ENCODE data around the gene SH3BP2. TPM values are rescaled to one million over a fixed set of nuclear protein-coding genes. Genes with fewer than 3 reads are reported as not detected.
A peak's percentile ranks its signal among the peaks of the same experiment; 100 is the strongest.

SH3BP2 gene
- total RNA-seq, 1 experiment from 2014 or later = 54.0 TPM

DNA sequence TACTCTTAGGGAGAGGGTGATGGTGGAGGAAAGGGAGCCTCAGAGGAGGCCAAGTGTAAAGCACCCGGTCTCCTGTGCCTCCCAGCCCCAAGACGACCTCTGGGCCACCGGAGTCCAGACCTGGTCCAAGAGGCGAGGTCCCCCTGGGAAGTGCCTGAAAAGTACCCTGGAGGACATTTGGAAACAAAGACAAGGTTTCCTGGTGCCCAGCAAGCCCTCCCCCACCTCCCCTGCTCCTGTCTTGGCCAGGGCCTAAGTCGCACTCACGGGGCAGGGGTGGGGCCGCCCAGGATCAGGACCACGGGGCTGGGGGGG, 532 bp upstream of the SH3BP2 start:
- ChIA-PET CTCF (no interaction called here), POLR2A (ENCODE audit: unreplicated experiment) (interaction anchor here (0.6 to 0.7 kb wide), 2 partner anchors 111 to 164 kb away, joined by 3 read pairs; no protein-coding TSS in a partner anchor)
- Histone ChIP-seq H3K9me2 (ENCODE audit: insufficient read depth) (no peaks in the 10 kb centered on the region), H3K36me3 (ENCODE audit: low read depth) (no peaks in the 10 kb centered on the region), H3K4me2 (0 out of 2 replicates have a peak overlapping the region, but pooled peaks have one; percentile 23), H3K4me1 (replicated peaks; ENCODE audit: insufficient read depth) (peaks cover 43% of the 10 kb centered on the region), H3K9me3 (ENCODE audit: insufficient read depth, low read depth) (no peaks in the 10 kb centered on the region), H3F3A (ENCODE audit: insufficient read depth, low read depth) (peaks cover 12% of the 10 kb centered on the region; the same call in 1 of the 2 replicates), H3K79me2 (ENCODE audit: low read depth) (no peaks in the 10 kb centered on the region), H3K27me3 (ENCODE audit: insufficient read depth, low read depth) (no peaks in the 10 kb centered on the region), H3K4me3 (no peak overlapping the region), H3K27ac (no peak overlapping the region), H4K20me1 (ENCODE audit: insufficient read depth) (no peaks in the 10 kb centered on the region), H2AFZ (no peak overlapping the region)
- no peak for DNase-seq
- intact Hi-C loops (cut with micrococcal nuclease; ENCODE audit: unreplicated experiment) = no loop called here
- no TSS peak for BruUV-seq (replicated peaks)
- TF ChIP-seq EZH2 (IDR thresholded peaks at IDR 0.05; ENCODE audit: low read depth) = no peak
- TF ChIP-seq, protein P1, sequence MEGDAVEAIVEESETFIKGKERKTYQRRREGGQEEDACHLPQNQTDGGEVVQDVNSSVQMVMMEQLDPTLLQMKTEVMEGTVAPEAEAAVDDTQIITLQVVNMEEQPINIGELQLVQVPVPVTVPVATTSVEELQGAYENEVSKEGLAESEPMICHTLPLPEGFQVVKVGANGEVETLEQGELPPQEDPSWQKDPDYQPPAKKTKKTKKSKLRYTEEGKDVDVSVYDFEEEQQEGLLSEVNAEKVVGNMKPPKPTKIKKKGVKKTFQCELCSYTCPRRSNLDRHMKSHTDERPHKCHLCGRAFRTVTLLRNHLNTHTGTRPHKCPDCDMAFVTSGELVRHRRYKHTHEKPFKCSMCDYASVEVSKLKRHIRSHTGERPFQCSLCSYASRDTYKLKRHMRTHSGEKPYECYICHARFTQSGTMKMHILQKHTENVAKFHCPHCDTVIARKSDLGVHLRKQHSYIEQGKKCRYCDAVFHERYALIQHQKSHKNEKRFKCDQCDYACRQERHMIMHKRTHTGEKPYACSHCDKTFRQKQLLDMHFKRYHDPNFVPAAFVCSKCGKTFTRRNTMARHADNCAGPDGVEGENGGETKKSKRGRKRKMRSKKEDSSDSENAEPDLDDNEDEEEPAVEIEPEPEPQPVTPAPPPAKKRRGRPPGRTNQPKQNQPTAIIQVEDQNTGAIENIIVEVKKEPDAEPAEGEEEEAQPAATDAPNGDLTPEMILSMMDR (conservative IDR thresholded peaks at IDR 0.05) = no peak

DNA sequence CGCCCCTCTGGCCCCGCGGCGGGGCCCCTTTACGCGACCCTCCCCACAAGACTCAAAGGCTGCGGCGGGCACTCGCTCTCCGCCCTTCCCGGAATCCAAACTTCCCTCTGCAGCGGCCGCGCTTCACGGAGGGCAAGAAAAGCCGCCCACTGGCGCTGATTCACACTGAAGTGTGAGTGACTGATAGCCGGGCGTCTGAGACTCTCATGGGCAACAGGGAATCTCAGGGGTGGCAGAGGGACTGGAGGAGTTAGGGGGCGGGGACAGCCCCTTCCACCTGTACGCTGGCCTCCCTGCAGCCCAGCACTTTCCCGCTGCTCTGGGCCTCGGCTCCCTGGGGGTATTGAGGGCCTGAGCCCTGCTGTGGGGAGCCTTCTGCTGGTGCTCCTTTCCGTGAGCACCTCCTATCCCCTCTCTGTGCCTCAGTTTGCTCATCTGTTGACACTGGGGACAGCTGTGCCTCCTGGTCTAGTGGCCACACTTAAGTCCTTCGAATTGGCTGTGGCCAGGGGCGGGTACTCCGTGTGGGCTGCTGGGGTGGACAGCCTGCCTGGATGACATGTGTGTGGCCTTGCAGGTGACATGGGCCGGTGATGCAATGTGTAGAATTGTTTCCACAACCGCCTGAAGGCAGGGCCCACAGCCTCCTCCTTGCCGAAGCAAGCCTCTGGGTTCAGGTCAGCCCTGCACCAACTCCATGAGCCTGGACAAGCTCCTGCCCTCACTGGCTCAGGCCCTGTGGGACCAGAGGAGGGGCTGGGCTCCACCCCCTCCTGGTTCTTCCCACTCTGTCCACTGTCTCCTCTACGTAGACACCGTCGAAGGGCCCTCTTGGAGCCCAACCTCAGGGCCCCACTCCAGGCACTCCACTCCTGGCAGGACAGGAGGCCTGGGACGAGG, 951 bp downstream of the SH3BP2 start:
- Histone ChIP-seq H3K27ac (0 out of 2 replicates have a peak overlapping the region, but pooled peaks have one; percentile 32), H3F3A (ENCODE audit: insufficient read depth, low read depth) (peaks cover 18% of the 10 kb centered on the region; the same call in 1 of the 2 replicates), H3K27me3 (ENCODE audit: insufficient read depth, low read depth) (no peaks in the 10 kb centered on the region), H3K4me3 (peak overlapping the region; percentile 59), H3K4me2 (peak overlapping the region; percentile 87), H3K9me3 (ENCODE audit: insufficient read depth, low read depth) (no peaks in the 10 kb centered on the region), H3K36me3 (ENCODE audit: low read depth) (no peaks in the 10 kb centered on the region), H3K9me2 (ENCODE audit: insufficient read depth) (no peaks in the 10 kb centered on the region), H3K4me1 (replicated peaks; ENCODE audit: insufficient read depth) (peaks cover 50% of the 10 kb centered on the region), H3K79me2 (ENCODE audit: low read depth) (no peaks in the 10 kb centered on the region), H4K20me1 (ENCODE audit: insufficient read depth) (no peaks in the 10 kb centered on the region), H2AFZ (no peak overlapping the region)
- intact Hi-C loops (cut with micrococcal nuclease; ENCODE audit: unreplicated experiment) = no loop called here
- peak; percentile 50 to 69 for DNase-seq
- ChIA-PET POLR2A (ENCODE audit: unreplicated experiment) (no interaction called here), CTCF (no interaction called here)
- TF ChIP-seq, protein P1 (conservative IDR thresholded peaks at IDR 0.05) = no peak
- TF ChIP-seq EZH2 (IDR thresholded peaks at IDR 0.05; ENCODE audit: low read depth) = no peak
- BruUV-seq (replicated peaks) = TSS peak; percentile 47

DNA sequence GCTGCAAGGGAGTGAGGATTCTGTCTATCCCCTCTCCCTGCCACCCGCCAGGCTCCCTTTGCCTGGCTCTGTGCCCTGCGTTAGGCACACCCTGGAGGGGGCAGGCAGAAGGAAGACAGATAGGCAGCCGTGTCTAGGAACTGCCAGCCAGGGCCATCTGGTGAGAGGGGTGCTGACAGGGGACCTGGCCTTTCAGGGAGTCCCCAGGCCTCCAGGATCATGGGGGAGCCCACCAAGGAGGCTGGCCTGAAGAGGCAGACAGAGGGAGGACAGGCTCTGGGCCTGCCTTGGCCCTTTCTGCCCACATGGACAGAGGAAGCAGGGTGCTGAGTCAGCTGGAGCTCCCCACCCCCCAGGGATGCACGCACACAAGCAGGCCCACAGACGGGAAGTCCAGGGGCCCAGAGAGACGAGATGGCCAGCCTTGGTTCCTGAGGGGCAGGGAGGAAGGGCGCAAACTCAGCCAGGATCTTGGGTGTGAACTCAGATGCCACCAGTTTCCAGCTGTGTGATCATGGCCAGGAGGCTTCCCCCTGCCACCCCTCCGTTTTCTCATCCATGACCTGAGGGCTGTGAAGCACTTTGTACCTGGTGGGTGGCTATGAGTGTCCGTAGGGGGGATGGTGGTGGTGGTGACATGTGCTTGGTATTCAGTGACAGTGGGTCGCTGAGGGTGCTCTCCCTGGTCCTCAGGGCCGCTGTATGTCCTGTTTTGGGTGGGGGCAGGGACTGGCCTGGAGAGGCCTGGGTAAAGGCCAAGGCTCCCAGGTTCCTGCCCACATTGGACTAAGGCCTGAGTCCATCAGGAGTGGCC, 1.8 kb downstream of the SH3BP2 start:
- peaks cover 25% of the 10 kb centered on the region; the same call in 1 of the 2 replicates for H3F3A ChIP-seq (ENCODE audit: insufficient read depth, low read depth)
- no peaks in the 10 kb centered on the region for H4K20me1 ChIP-seq (ENCODE audit: insufficient read depth)
- 0 out of 2 replicates have a peak overlapping the region, but pooled peaks have one; percentile 32 for H3K27ac ChIP-seq
- no peaks in the 10 kb centered on the region for H3K9me3 ChIP-seq (ENCODE audit: insufficient read depth, low read depth)
- H3K4me1 ChIP-seq (replicated peaks; ENCODE audit: insufficient read depth) = peaks cover 58% of the 10 kb centered on the region
- DNase-seq = peak in 1 of 2 experiments; percentile 41
- BruUV-seq (replicated peaks) = no TSS peak
- intact Hi-C loops (cut with micrococcal nuclease; ENCODE audit: unreplicated experiment) = no loop called here
- 0 out of 2 replicates have a peak, but pooled peaks cover 4% of the 10 kb centered on the region for H3K79me2 ChIP-seq (ENCODE audit: low read depth)
- TF ChIP-seq, protein P1 (conservative IDR thresholded peaks at IDR 0.05) = no peak
- no peak for TF ChIP-seq EZH2 (IDR thresholded peaks at IDR 0.05; ENCODE audit: low read depth)
- H3K36me3 ChIP-seq (ENCODE audit: low read depth) = no peaks in the 10 kb centered on the region
- ChIA-PET POLR2A (ENCODE audit: unreplicated experiment) (no interaction called here), CTCF (no interaction called here)
- H3K4me3 ChIP-seq = peak overlapping the region; percentile 59; the same call in 1 of the 2 replicates
- H3K9me2 ChIP-seq (ENCODE audit: insufficient read depth) = no peaks in the 10 kb centered on the region
- H3K27me3 ChIP-seq (ENCODE audit: insufficient read depth, low read depth) = no peaks in the 10 kb centered on the region
- peak overlapping the region; percentile 87 for H3K4me2 ChIP-seq
- H2AFZ ChIP-seq = no peak overlapping the region

Data from PC-9 (cell line).